ENCODE data around the gene DLG5. TPM values are rescaled to one million over a fixed set of nuclear protein-coding genes. Genes with fewer than 3 reads are reported as not detected.
A peak's percentile ranks its signal among the peaks of the same experiment; 100 is the strongest.

DLG5 gene
- total RNA-seq, 1 donor from 2014 or later: 35.5 TPM

DNA sequence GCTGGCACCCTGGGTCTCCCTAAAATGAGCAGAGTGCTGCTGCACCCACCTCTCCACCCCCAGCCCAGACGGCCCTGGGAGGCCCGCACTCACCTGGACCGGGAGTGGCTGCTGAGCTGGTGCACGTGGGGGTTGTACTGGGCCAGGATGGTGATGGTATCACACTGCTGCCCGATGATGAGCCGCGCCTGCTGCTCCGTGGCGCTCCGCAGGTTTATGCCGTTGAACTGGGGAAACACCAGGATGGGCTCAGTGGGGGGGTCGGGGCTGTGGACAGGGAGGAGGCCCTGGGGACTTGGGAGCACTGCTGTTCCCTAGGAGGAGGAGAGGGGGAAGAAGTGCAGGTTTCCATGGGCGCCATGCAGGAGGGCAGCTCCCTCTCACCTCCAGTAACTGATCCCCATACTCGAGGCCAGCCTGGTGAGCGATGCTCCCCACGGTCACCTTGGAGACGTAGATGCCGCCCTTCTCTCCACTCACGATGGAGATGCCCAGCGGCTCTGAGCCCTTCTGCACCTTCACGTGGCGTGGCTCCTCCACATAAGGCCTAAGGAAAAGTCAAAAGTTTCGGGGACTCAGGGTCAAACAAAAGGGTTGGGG lies 114.6 kb downstream of the DLG5 start:
- no peak overlapping the region for H3K27ac Mint-ChIP-seq (ENCODE audit: unreplicated experiment)
- peaks cover 4% of the 10 kb centered on the region for H3K9me3 Mint-ChIP-seq (ENCODE audit: unreplicated experiment)
- DNase-seq: no peak
- H3K27me3 Mint-ChIP-seq (ENCODE audit: unreplicated experiment): peaks cover 2% of the 10 kb centered on the region
- TF ChIP-seq, protein P1, sequence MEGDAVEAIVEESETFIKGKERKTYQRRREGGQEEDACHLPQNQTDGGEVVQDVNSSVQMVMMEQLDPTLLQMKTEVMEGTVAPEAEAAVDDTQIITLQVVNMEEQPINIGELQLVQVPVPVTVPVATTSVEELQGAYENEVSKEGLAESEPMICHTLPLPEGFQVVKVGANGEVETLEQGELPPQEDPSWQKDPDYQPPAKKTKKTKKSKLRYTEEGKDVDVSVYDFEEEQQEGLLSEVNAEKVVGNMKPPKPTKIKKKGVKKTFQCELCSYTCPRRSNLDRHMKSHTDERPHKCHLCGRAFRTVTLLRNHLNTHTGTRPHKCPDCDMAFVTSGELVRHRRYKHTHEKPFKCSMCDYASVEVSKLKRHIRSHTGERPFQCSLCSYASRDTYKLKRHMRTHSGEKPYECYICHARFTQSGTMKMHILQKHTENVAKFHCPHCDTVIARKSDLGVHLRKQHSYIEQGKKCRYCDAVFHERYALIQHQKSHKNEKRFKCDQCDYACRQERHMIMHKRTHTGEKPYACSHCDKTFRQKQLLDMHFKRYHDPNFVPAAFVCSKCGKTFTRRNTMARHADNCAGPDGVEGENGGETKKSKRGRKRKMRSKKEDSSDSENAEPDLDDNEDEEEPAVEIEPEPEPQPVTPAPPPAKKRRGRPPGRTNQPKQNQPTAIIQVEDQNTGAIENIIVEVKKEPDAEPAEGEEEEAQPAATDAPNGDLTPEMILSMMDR (IDR thresholded peaks at IDR 0.05; ENCODE audit: partially characterized antibody, unreplicated experiment): no peak
- H3K4me3 Mint-ChIP-seq (ENCODE audit: unreplicated experiment): no peak overlapping the region
- peaks cover 9% of the 10 kb centered on the region for H3K36me3 Mint-ChIP-seq (ENCODE audit: unreplicated experiment)
- H3K4me1 Mint-ChIP-seq (ENCODE audit: low read depth, unreplicated experiment): peaks cover 1% of the 10 kb centered on the region

DNA sequence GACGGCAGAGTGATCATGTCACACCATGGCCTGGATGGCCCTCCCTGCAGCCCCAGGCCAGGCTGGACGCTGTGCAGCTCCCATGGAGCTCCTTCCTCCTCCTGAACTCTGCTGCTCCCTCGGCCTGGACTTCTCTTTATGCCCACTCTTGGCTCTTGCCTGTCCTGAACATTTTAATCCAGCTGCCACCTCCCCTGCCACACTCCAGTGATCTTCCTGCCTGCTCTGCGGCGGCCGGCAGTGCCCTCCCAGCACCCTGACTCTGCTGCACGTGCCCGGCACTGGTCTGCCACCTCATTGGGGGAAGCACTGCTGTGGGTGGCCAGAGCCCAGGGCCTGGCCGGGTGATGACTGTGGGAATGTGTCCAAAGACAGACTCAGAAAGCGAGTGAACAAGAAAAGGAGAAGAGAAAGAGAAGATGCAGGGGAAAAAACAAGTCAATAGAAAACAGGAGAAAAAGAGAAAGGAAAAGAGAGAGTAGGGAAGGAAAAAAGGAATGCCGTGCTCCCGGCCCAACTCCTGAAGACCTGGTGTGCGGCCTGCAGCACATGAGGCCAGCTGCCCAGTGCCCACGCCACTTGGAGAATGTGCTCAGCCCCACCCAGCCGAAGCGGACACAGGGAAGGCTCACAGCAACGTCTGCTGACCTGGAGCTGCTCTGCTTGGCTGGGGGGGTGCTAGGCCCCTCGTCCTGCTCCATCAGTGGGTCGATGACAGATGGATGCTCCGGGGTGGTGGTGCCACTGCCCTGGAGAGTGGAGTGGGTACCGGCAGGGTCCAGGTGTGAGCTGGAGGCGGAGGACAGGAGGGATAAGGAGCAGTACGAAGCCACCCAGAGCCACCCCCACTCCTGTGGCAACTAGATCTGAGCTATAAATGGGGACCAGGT lies 115.9 kb downstream of the DLG5 start:
- Mint-ChIP-seq H3K4me1 (ENCODE audit: low read depth, unreplicated experiment) (no peaks in the 10 kb centered on the region), H3K36me3 (ENCODE audit: unreplicated experiment) (peaks cover 9% of the 10 kb centered on the region), H3K9me3 (ENCODE audit: unreplicated experiment) (peaks cover 3% of the 10 kb centered on the region), H3K27me3 (ENCODE audit: unreplicated experiment) (peaks cover 2% of the 10 kb centered on the region), H3K4me3 (ENCODE audit: unreplicated experiment) (no peak overlapping the region), H3K27ac (ENCODE audit: unreplicated experiment) (peak overlapping the region; percentile 46)
- DNase-seq: no peak
- TF ChIP-seq, protein P1 (IDR thresholded peaks at IDR 0.05; ENCODE audit: partially characterized antibody, unreplicated experiment): no peak

DNA sequence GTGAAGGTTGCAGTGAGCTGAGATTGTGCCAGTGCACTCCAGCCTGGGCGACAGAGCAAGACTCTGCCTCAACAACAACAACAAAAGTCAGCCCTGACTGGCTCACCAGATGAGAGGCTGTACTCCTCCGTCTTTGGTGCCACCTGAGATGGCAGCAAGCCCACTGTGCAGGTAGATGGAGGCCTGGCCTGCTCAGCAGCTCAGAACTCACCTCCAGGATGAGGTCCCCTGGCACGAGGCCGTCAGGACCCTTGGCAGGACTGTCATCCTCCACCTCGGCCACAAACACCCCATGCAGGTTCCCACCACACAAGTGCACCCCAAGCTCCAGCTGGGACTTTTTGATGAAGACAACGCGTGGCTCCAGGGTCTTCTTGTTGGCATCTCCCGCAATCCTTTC lies 117.2 kb downstream of the DLG5 start:
- Mint-ChIP-seq H3K36me3 (ENCODE audit: unreplicated experiment) (peaks cover 9% of the 10 kb centered on the region), H3K4me3 (ENCODE audit: unreplicated experiment) (no peak overlapping the region), H3K4me1 (ENCODE audit: low read depth, unreplicated experiment) (no peaks in the 10 kb centered on the region), H3K27ac (ENCODE audit: unreplicated experiment) (no peak overlapping the region), H3K9me3 (ENCODE audit: unreplicated experiment) (peaks cover 3% of the 10 kb centered on the region), H3K27me3 (ENCODE audit: unreplicated experiment) (peaks cover 2% of the 10 kb centered on the region)
- DNase-seq: no peak
- TF ChIP-seq, protein P1 (IDR thresholded peaks at IDR 0.05; ENCODE audit: partially characterized antibody, unreplicated experiment): no peak

- peaks cover 9% of the 10 kb centered on the region for H3K36me3 Mint-ChIP-seq (ENCODE audit: unreplicated experiment)
- no peaks in the 10 kb centered on the region for H3K9me3 Mint-ChIP-seq (ENCODE audit: unreplicated experiment)
- no peaks in the 10 kb centered on the region for H3K4me1 Mint-ChIP-seq (ENCODE audit: low read depth, unreplicated experiment)
Observed at GRCh38 chr10:77807706-77808105, 118.8 kb downstream of the DLG5 start.

More at GRCh38 chr10:77807706-77808105, 118.8 kb downstream of the DLG5 start:
- Mint-ChIP-seq H3K27me3 (ENCODE audit: unreplicated experiment) (no peaks in the 10 kb centered on the region), H3K4me3 (ENCODE audit: unreplicated experiment) (no peak overlapping the region), H3K27ac (ENCODE audit: unreplicated experiment) (no peak overlapping the region)
- no peak for DNase-seq
- TF ChIP-seq, protein P1 (IDR thresholded peaks at IDR 0.05; ENCODE audit: partially characterized antibody, unreplicated experiment): no peak
